GM18520 (cell line): ENCODE measurements around the gene ZACN.
A peak's percentile ranks its signal among the peaks of the same experiment; 100 is the strongest.
"Not testable (repeated sequence)": the region's sequence is repeated elsewhere in the genome, so short reads cannot be mapped to it uniquely, and the experiment has no call there.

Experiments used
- ATAC-seq: cut with Tn5 transposase; IDR thresholded peaks from one replicate; pipeline ENCODE4 v1.9.1; 2021; ENCODE audit not compliant: unreplicated experiment

Gene ZACN

GRCh38 chr17:76053246-76054111 lies 25.5 kb upstream of the ZACN start:
- ATAC-seq, result no peak

DNA sequence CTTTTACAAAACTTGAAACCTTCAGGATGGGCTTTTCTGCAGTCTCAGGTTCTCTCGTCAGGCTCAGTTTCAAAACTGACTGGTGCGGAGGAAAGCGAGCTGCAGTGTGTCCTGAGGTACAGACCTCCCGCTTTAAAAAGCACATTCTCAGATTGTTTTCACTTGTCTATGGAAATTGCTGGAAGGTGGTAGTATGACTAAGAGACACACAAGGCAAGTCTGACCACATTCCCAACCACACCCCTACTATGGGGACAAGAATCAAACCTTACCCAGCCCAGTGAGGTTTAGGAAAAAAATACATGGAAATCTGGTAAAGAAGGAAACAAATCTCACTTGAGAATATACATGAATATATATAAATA lies 24.9 kb upstream of the ZACN start:
- ATAC-seq, result no peak

GRCh38 chr17:76056882-76057281 lies 22.1 kb upstream of the ZACN start:
- no peak for ATAC-seq

- ATAC-seq, result not testable (repeated sequence)
Measured at GRCh38 chr17:76058264-76058663, 20.7 kb upstream of the ZACN start.

GRCh38 chr17:76063875-76064546 lies 15.0 kb upstream of the ZACN start:
- ATAC-seq, result no peak

- no peak for ATAC-seq
Measured at GRCh38 chr17:76065775-76066174, 13.2 kb upstream of the ZACN start.

DNA sequence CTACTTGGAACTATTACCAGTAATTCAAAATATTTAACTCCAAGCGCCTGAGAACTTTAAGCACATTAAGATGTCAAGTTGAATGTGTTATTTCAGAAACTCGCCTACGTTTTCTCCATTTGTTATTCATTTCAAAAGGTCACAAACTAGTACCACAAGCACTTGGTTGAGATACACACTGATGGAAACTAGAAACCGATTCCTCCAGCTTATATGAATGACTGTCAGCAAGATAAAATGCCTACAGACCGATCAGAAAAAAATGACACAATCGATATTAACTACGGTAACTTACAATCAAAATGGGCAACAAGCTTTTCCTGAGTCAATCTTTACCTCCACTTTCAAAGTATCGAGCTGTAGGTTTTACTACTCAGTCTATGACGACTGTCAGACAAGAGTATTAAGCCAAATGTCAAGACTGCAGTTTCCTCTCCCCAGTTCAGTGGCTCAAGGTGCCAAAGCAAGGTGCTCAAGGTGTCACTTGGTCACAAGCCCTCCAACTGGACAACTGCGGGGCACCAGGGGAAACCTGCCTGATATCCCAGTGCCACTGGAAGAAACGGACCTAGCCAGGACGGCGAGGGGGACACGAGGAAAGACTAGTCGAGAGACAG lies 7.3 kb upstream of the ZACN start:
- no peak for ATAC-seq

DNA sequence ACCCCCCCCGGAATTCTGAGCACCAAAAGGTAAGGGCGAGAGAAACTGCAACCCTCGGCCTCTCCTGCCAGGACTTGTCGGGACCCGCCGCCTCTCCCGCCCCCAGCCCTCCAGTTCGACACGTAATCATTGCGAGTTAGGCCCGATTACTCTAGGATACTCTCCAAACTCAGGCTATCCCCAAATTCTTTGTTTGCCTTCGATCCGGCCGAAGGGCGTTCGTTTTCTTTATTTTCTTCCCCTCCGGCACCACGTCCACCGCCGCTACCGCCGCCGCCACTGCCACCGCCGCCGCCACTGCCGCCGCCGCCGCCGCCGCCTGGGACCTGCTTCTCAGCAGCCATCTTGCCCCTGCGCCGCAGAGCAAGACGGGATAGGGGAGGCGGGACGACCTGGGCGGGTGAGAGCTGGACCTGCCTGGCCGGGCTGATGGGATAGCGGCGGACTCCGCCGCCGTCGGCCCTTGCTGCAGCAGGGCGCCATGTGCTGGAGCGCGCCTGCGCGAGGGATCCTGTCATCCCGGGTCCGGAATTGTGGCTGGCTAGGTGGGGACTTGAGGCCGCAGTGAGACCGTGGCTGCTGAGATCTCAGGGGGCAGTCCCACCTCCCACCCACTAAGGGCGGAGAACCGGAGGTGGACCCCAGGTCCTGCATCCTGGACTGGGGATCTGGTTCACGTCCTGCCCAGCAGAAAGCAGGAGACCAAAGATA lies 6.7 kb upstream of the ZACN start, which contains the start of gene SRP68:
Gene SRP68 (minus strand): TSS at position 370 of the 711 bp plus-strand sequence. CDS start 26 bp downstream, at position 344.
- peak; percentile 77 for ATAC-seq

DNA sequence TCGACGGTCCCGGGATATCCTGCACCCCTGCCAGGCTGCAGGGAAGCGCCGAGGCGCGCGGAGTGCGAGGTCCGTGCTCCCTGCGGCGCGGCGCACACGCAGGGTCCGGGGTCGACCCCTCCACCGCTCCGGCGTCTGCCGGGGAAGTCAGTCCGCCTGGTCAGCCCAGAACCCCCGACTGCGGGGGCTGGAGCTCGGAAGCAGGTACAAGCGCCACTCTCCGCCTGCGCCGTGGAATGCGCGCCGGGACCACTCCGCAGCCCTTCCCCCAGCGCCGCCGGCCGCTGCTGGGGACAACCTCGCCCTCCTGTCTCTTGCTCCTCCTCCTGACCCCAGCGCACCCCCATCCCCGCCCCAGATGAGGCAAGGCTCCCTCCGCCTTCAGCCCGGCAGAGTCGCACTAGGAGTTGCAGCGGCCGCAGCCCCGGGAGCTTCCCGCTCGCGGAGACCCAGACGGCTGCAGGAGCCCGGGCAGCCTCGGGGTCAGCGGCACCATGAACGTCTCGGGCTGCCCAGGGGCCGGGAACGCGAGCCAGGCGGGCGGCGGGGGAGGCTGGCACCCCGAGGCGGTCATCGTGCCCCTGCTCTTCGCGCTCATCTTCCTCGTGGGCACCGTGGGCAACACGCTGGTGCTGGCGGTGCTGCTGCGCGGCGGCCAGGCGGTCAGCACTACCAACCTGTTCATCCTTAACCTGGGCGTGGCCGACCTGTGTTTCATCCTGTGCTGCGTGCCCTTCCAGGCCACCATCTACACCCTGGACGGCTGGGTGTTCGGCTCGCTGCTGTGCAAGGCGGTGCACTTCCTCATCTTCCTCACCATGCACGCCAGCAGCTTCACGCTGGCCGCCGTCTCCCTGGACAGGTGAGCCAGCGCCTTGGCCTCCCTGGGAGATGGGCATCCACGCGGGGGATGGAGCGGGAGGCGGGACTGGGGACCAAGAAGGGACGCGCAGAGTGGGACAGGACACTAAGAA lies 4.3 kb upstream of the ZACN start, which contains the start of gene GALR2:
Gene GALR2 (plus strand): TSS at position 392 of the 974 bp plus-strand sequence. CDS start 103 bp downstream, at position 495.
- ATAC-seq, result no peak

DNA sequence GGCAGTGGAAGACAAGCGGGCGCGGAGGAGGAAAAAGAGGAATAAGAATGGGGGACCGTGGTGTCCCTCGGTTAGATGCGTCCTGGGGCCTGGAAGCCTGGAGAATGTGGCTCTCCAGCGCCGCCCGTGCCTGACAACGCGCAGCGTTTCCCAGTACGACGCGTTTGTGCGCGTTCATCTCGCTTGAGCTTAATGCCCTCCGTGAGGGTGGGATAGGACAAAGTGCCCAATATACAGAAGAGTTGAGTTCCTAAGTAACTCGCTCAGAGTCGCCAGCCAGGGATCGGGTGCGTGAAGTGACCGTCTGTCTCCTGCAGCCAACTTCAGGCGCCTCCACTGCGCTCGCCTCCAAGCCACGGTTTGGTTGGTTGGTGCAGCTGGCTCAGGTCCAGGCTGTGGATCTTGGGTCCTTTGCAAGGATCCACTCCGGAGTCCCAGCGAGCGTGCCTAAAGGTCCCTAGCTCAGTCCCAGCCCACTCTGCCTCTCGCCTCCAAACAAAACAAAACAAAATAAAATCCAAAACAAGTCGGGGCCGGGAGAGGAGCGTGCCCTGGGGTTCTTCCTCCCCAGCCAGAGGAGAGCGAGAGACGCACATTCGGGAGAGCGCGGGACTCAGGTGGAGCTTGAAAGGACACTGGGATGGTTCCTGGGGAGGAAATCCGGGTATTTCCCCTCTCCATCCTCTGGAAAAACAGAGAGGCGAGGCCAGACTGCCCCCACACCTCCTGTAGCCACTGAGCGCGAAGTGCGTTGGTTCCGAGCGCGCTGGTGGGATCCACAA lies 3.4 kb upstream of the ZACN start:
- ATAC-seq, result no peak

DNA sequence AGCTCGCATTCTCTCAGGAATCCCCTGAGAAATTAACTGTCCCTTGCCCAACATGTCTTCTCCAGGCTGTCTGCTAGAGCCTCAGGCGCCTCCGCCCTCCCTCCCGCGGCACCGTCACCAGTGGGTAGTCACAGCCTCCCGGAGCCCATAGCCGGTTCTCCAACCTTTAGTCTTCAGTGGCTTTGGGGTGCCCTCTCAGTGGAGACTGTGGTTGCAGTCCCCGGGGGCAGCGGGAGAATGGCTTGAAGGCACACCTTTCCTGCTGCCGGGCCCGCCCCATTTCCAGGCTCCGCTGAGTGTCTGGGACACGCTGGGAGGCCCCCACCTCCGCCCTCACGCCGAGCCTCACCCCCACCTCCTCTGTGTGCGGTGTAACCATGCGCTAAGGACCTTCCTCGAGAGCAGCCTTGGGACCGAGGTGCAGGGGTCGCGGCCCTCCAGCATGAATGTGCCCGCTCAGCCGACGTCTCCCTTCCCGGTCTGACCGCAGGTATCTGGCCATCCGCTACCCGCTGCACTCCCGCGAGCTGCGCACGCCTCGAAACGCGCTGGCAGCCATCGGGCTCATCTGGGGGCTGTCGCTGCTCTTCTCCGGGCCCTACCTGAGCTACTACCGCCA lies 2.7 kb upstream of the ZACN start:
- no peak for ATAC-seq

GRCh38 chr17:76076765-76077583 lies 2.0 kb upstream of the ZACN start:
- no peak for ATAC-seq

DNA sequence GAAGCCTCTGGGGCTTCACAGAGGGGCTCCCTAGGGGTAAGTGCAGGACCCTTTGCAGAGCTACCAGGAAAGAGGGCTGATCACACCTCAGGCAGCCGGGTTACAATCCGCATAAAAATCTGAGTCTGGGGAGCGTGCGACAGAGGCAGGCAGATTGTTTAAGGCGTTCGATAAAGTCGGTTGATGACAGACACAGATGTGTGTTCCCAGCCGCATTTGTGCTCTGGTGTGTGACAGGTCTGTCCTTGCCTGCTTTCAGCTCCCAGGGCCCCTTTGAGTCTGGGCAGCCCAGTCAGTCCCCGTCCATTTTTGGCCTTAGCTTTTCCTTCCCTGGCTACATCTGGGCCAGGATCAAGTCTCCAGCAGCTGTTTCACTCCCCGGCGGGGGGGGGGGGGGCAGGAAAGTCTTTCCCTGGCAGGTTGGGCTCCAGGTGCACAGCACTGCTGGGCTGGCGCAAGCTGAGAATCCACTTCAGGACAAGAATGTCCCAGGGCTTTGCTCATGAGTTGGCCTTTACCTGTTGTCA lies 1.3 kb upstream of the ZACN start:
- ATAC-seq, result no peak

DNA sequence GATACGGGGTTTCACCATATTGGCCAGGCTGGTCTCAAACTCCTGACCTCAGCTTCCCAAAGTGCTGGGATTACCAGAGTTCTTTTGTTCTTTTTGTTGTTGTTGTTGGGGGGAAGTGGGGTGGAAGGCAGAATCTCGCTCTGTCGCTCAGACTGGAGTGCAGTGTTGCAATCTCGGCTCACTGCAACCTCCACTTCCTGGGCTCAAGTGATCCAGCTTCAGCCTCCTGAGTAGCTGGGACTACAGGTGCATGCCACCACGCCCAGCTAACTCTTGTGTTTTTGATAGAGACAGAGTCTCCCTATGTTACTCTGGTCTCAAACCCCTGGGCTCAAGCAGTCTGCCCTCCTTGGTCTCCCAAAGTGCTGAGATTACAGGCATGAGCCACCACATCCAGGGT lies 612 bp upstream of the ZACN start:
- ATAC-seq, result not testable (repeated sequence)

- ATAC-seq, result no peak
Measured at GRCh38 chr17:76079535-76079955, 563 bp downstream of the ZACN start.

- ATAC-seq, result no peak
Measured at GRCh38 chr17:76079956-76080767, 1.2 kb downstream of the ZACN start.
